HG03135 (cell line): ENCODE data around the gene ADAP1.
"Not testable (repeated sequence)": the region's sequence is repeated elsewhere in the genome, so short reads cannot be mapped to it uniquely, and the experiment has no call there.

Experiments
- ATAC-seq: cut with Tn5 transposase; IDR thresholded peaks from one replicate; pipeline ENCODE4 v1.9.1; 2021; ENCODE audit warnings: mild to moderate bottlenecking, moderate library complexity; ENCODE audit not compliant: unreplicated experiment

Gene ADAP1

GRCh38 chr7:883055-884021 lies 71.1 kb downstream of the ADAP1 start:
- ATAC-seq = no peak

- no peak for ATAC-seq
Measured at GRCh38 chr7:882336-883035, 72.0 kb downstream of the ADAP1 start.

GRCh38 chr7:881441-882234 lies 72.8 kb downstream of the ADAP1 start:
- no peak for ATAC-seq

- ATAC-seq = no peak
Measured at GRCh38 chr7:880450-880849, 74.0 kb downstream of the ADAP1 start.

- no peak for ATAC-seq
Measured at GRCh38 chr7:879706-880105, 74.8 kb downstream of the ADAP1 start.

GRCh38 chr7:879093-879492 lies 75.4 kb downstream of the ADAP1 start:
- ATAC-seq = no peak

- no peak for ATAC-seq
Measured at GRCh38 chr7:877312-878232, 76.9 kb downstream of the ADAP1 start.

- peak; percentile 15 for ATAC-seq
Measured at GRCh38 chr7:876972-877311, 77.5 kb downstream of the ADAP1 start.

- peak; percentile 70 for ATAC-seq
Measured at GRCh38 chr7:876077-876971, 78.2 kb downstream of the ADAP1 start, which contains the start of gene GET4. GET4 (plus strand) TSS chr7:876554; CDS start chr7:876646, 92 bp downstream.

- no peak for ATAC-seq
Measured at GRCh38 chr7:875476-876076, 78.9 kb downstream of the ADAP1 start.

GRCh38 chr7:875051-875450 lies 79.4 kb downstream of the ADAP1 start:
- ATAC-seq = no peak

- no peak for ATAC-seq
Measured at GRCh38 chr7:874031-874749, 80.3 kb downstream of the ADAP1 start.

- ATAC-seq = no peak
Measured at GRCh38 chr7:873367-874002, 81.0 kb downstream of the ADAP1 start.

- not testable (repeated sequence) for ATAC-seq
Measured at GRCh38 chr7:872685-873084, 81.8 kb downstream of the ADAP1 start.

- no peak for ATAC-seq
Measured at GRCh38 chr7:871900-872537, 82.5 kb downstream of the ADAP1 start.

- ATAC-seq = no peak
Measured at GRCh38 chr7:869348-869747, 85.1 kb downstream of the ADAP1 start.

- ATAC-seq = no peak
Measured at GRCh38 chr7:868189-868486, 86.3 kb downstream of the ADAP1 start.
